Sigmoid colon (tissue), 4 donors: ENCODE results near the gene ZBED5.

ENCODE experiments used
- POLR2A ChIP-seq, 2 donors: fragments of 450-650 bp; IDR thresholded peaks; one replicate each; pipeline ENCODE4 v1.6.1; 2016; ENCODE audit warnings: antibody characterized with exemption in 2 of 2, mild to moderate bottlenecking in 2 of 2, moderate library complexity in 2 of 2
- POLR2AphosphoS5 ChIP-seq, 4 donors: sonication (generic); formaldehyde crosslinking; IDR thresholded peaks; one replicate each; pipeline ENCODE4 v1.6.1; 2017; ENCODE audit warnings: antibody characterized with exemption in 4 of 4
- TF ChIP-seq, protein P1 (sequence below), 4 experiments: fragments of 450-650 bp in 3 of 4; fragments of 200-600 bp in 1 of 4; IDR thresholded peaks; one replicate each; pipeline ENCODE4 v1.5.1; 2016 to 2019; ENCODE audit warnings: antibody characterized with exemption in 4 of 4, mild to moderate bottlenecking in 3 of 4, moderate library complexity in 2 of 4

DNA sequence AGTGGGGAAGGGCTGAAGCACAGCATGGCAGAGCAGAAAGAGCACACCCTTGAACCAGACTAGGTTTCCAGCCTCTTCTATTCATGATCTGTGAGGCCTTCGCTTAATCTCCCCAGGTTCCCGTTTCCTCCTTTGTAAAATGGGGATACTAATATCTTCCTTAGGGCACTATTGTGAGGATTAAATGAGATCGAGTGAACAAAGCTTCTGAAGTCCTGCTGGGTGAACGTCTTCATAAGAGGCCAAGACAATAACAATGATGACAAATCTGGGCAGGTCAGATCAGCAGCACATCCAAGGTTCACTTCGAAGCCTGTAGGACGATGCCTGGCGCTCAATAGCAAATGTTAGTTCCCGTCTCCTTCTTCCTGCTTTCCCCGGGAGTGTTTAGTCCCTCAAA, 38.6 kb upstream of the ZBED5 start:
- TF ChIP-seq, protein P1, sequence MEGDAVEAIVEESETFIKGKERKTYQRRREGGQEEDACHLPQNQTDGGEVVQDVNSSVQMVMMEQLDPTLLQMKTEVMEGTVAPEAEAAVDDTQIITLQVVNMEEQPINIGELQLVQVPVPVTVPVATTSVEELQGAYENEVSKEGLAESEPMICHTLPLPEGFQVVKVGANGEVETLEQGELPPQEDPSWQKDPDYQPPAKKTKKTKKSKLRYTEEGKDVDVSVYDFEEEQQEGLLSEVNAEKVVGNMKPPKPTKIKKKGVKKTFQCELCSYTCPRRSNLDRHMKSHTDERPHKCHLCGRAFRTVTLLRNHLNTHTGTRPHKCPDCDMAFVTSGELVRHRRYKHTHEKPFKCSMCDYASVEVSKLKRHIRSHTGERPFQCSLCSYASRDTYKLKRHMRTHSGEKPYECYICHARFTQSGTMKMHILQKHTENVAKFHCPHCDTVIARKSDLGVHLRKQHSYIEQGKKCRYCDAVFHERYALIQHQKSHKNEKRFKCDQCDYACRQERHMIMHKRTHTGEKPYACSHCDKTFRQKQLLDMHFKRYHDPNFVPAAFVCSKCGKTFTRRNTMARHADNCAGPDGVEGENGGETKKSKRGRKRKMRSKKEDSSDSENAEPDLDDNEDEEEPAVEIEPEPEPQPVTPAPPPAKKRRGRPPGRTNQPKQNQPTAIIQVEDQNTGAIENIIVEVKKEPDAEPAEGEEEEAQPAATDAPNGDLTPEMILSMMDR (IDR thresholded peaks at IDR 0.05): no peak
- TF ChIP-seq POLR2AphosphoS5 (IDR thresholded peaks at IDR 0.05) (no peak), POLR2A (IDR thresholded peaks at IDR 0.05) (no peak)
